HepG2 (cell line): Measurements from ENCODE around the gene TMEM231. TPM values are rescaled to one million over a fixed set of nuclear protein-coding genes. Genes with fewer than 3 reads are reported as not detected.
A peak's percentile ranks its signal among the peaks of the same experiment; 100 is the strongest.

Experiments used
- CHCHD3 ChIP-seq: sonication (generic); formaldehyde crosslinking; IDR thresholded peaks from 2 replicates; pipeline ENCODE4 v1.8.0; 2022; ENCODE audit warnings: mild to moderate bottlenecking, missing genetic modification reagents, moderate library complexity
- DZIP1 ChIP-seq: sonication (generic); formaldehyde crosslinking; IDR thresholded peaks from 2 replicates; pipeline ENCODE4 v1.5.0; 2020; ENCODE audit warnings: mild to moderate bottlenecking, missing genetic modification reagents
- FOXA1 ChIP-seq, 2 experiments: fragments of 450-650 bp in 1 of 2; sonication (generic) in 1 of 2; formaldehyde crosslinking in 1 of 2; IDR thresholded peaks; 2 replicates each; pipeline versions ENCODE4 v1.4.0 to v1.6.1; 2016 to 2020; ENCODE audit warnings: missing genetic modification reagents in 1 of 2
- FOXK2 ChIP-seq: fragments of 450-650 bp; IDR thresholded peaks from 2 replicates; pipeline ENCODE4 v1.6.1; 2016
- FUBP1 ChIP-seq: sonication (generic); formaldehyde crosslinking; IDR thresholded peaks from 2 replicates; pipeline ENCODE4 v1.5.1; 2020; ENCODE audit warnings: missing genetic modification reagents, mild to moderate bottlenecking, borderline replicate concordance
- HIC2 ChIP-seq: sonication (generic); formaldehyde crosslinking; IDR thresholded peaks from 2 replicates; pipeline ENCODE4 v1.9.0; 2022; ENCODE audit warnings: low read depth, missing genetic modification reagents
- HINFP ChIP-seq: sonication (generic); formaldehyde crosslinking; IDR thresholded peaks from 2 replicates; pipeline ENCODE4 v1.4.0; 2020; ENCODE audit warnings: low read depth, mild to moderate bottlenecking, missing genetic modification reagents
- HNF1B ChIP-seq: sonication (generic); formaldehyde crosslinking; IDR thresholded peaks from 2 replicates; pipeline ENCODE4 v1.5.1; 2020; ENCODE audit warnings: mild to moderate bottlenecking, moderate library complexity, missing genetic modification reagents
- HOXD1 ChIP-seq: sonication (generic); formaldehyde crosslinking; IDR thresholded peaks from 2 replicates; pipeline ENCODE4 v1.5.0; 2020; ENCODE audit warnings: missing genetic modification reagents
- NCOA2 ChIP-seq: sonication (generic); formaldehyde crosslinking; IDR thresholded peaks from 2 replicates; pipeline ENCODE4 v1.8.0; 2022; ENCODE audit warnings: inconsistent platforms
- NFIB ChIP-seq: sonication (generic); formaldehyde crosslinking; IDR thresholded peaks from 2 replicates; pipeline ENCODE4 v1.9.0; 2021; ENCODE audit warnings: missing genetic modification reagents, mild to moderate bottlenecking, borderline replicate concordance
- PITX1 ChIP-seq: sonication (generic); formaldehyde crosslinking; IDR thresholded peaks from 2 replicates; pipeline ENCODE4 v1.5.1; 2020; ENCODE audit warnings: mild to moderate bottlenecking, missing genetic modification reagents
- SKI ChIP-seq: fragments of 450-650 bp; IDR thresholded peaks from one replicate; pipeline ENCODE4 v1.6.1; 2018; ENCODE audit warnings: mild to moderate bottlenecking; ENCODE audit not compliant: partially characterized antibody
- SNRNP70 ChIP-seq: fragments of 200-400 bp; formaldehyde crosslinking; IDR thresholded peaks from 2 replicates; pipeline ENCODE4 v1.6.1; 2017; ENCODE audit warnings: mild to moderate bottlenecking, low read depth, low read length, moderate library complexity
- ZFP37 ChIP-seq: sonication (generic); formaldehyde crosslinking; IDR thresholded peaks from 2 replicates; pipeline ENCODE4 v1.4.0; 2020; ENCODE audit warnings: missing genetic modification reagents, borderline replicate concordance
- ZNF441 ChIP-seq: sonication (generic); formaldehyde crosslinking; IDR thresholded peaks from 2 replicates; pipeline ENCODE4 v1.7.0; 2021; ENCODE audit warnings: missing genetic modification reagents, borderline replicate concordance
- ZNF670 ChIP-seq: sonication (generic); formaldehyde crosslinking; IDR thresholded peaks from 2 replicates; pipeline ENCODE4 v1.8.0; 2022; ENCODE audit warnings: mild to moderate bottlenecking, missing genetic modification reagents, borderline replicate concordance
- ZNF776 ChIP-seq: sonication (generic); formaldehyde crosslinking; IDR thresholded peaks from 2 replicates; pipeline ENCODE4 v1.4.0; 2020; ENCODE audit warnings: mild to moderate bottlenecking, missing genetic modification reagents
- ZNF780A ChIP-seq: sonication (generic); formaldehyde crosslinking; IDR thresholded peaks from 2 replicates; pipeline ENCODE4 v1.8.0; 2022; ENCODE audit warnings: mild to moderate bottlenecking, missing genetic modification reagents, moderate library complexity
- polyA plus RNA-seq, 8 experiments: library from polyadenylated mRNA; depleted of rRNA in 3 of 8; stranded (reverse) in 7 of 8; unstranded in 1 of 8; fragments of >200 nt; fragmentation: Illumina TruSeq in 4 of 8; extraction: Trizol in 4 of 8; gene quantifications; 2 replicates each; pipeline versions ENCODE4 v1.2.1 to v1.2.3, GENCODE V29; 2011 to 2016; ENCODE audit warnings: low read depth in 4 of 8, missing spikeins in 1 of 8, mixed read lengths in 1 of 8; ENCODE audit not compliant: insufficient read depth in 1 of 8
- total RNA-seq, 5 experiments: library from RNA; depleted of rRNA; stranded (reverse); fragments of >200 nt; fragmentation: Illumina TruSeq; extraction: Trizol; gene quantifications; 2 replicates each; pipeline ENCODE4 v1.2.3, GENCODE V29; 2016; ENCODE audit warnings: low read depth in 1 of 5

Gene TMEM231
- total and polyA plus RNA-seq, 2 of the 13 experiments (the other 11 are each of a cell fraction or from before 2014, with no cell fraction given) = 3.5 to 7.4 TPM

GRCh38 chr16:75555707-75556430, at the start of gene TMEM231 (continued):
- TF ChIP-seq HNF1B = peak; percentile 65; the same call in 1 of the 2 replicates
- TF ChIP-seq ZNF441 (CRISPR knock-in tag) = no peak
- TF ChIP-seq SKI = no peak
- peak; percentile 55; the same call in 1 of the 2 replicates for TF ChIP-seq FOXK2
- no peak for TF ChIP-seq FOXA1 (IDR thresholded peaks at IDR 0.05)
- no peak for TF ChIP-seq FOXA1 (CRISPR knock-in tag; IDR thresholded peaks at IDR 0.05)
- 0 out of 2 replicates have a peak, but pooled peaks have one; percentile 68 for TF ChIP-seq NFIB (CRISPR knock-in tag)
- peak; percentile 79; the same call in 1 of the 2 replicates for TF ChIP-seq DZIP1 (CRISPR knock-in tag)
- peak; percentile 77; the same call in 1 of the 2 replicates for TF ChIP-seq CHCHD3 (CRISPR knock-in tag)
- TF ChIP-seq HINFP (CRISPR knock-in tag) = peak; percentile 9; the same call in 1 of the 2 replicates
- TF ChIP-seq HOXD1 (CRISPR knock-in tag) = no peak
- peak; percentile 70 for TF ChIP-seq ZNF670 (CRISPR knock-in tag)
- TF ChIP-seq PITX1 (CRISPR knock-in tag) = no peak
- TF ChIP-seq ZNF780A (CRISPR knock-in tag) = no peak
- no peak; the same call in 1 of the 2 replicates for TF ChIP-seq NCOA2 (CRISPR knock-in tag)
- no peak; the same call in 1 of the 2 replicates for TF ChIP-seq ZNF776 (CRISPR knock-in tag)
- TF ChIP-seq HIC2 (CRISPR knock-in tag) = 0 out of 2 replicates have a peak, but pooled peaks have one; percentile 38
- no peak for TF ChIP-seq ZFP37 (CRISPR knock-in tag)
- no peak for TF ChIP-seq FUBP1 (CRISPR knock-in tag)
- no peak for TF ChIP-seq SNRNP70
